Small intestine (tissue), 7 donors: ENCODE results near the gene RRAS. TPM values are rescaled to one million over a fixed set of nuclear protein-coding genes. Genes with fewer than 3 reads are reported as not detected.

Experiments
- DNase-seq, 2 donors: peaks; one replicate each; pipeline versions ENCODE4 v3.0.0 to v3.0.0-alpha.2; 2013
- FAIRE-seq: peaks from 2 replicates; lab custom pipeline; 2012; peaks lifted over from hg19 to GRCh38; lab: Jason Lieb, UNC
- H3K27ac ChIP-seq, 3 donors: one replicate each; pipeline ENCODE4 v1.5.1; 2013; ENCODE audit warnings: low read length in 2 of 3, mild to moderate bottlenecking in 2 of 3, control low read depth in 1 of 3, inconsistent platforms in 1 of 3, low read depth in 1 of 3, moderate library complexity in 1 of 3
- H3K27me3 ChIP-seq, 3 donors: one replicate each; pipeline ENCODE4 v1.6.1; 2013; ENCODE audit warnings: low read length in 3 of 3, inconsistent platforms in 1 of 3; ENCODE audit not compliant: control insufficient read depth in 3 of 3, insufficient read depth in 3 of 3
- H3K36me3 ChIP-seq, 3 donors: one replicate each; pipeline ENCODE4 v1.6.1; 2013; ENCODE audit warnings: low read length in 3 of 3, inconsistent platforms in 1 of 3, low read depth in 1 of 3, mild to moderate bottlenecking in 1 of 3, moderate library complexity in 1 of 3; ENCODE audit not compliant: control insufficient read depth in 3 of 3, insufficient read depth in 2 of 3
- H3K4me1 ChIP-seq, 3 donors: one replicate each; pipeline ENCODE4 v1.6.1; 2013; ENCODE audit warnings: low read length in 2 of 3, inconsistent platforms in 1 of 3, low read depth in 1 of 3, mild to moderate bottlenecking in 1 of 3, moderate library complexity in 1 of 3; ENCODE audit not compliant: control insufficient read depth in 3 of 3, insufficient read depth in 2 of 3
- H3K4me3 ChIP-seq, 3 donors: one replicate each; pipeline ENCODE4 v1.5.1; 2013; ENCODE audit warnings: low read length in 3 of 3, control low read depth in 1 of 3, inconsistent platforms in 1 of 3, low read depth in 1 of 3, mild to moderate bottlenecking in 1 of 3, moderate library complexity in 1 of 3
- H3K9me3 ChIP-seq, 2 donors: one replicate each; pipeline ENCODE4 v1.6.1; 2013; ENCODE audit warnings: low read depth in 1 of 2, low read length in 1 of 2; ENCODE audit not compliant: control insufficient read depth in 2 of 2, insufficient read depth in 1 of 2
- WGBS, 3 donors: extraction: QIAGEN DNeasy Blood & Tissue Kit; methylation state at CpG; one replicate each; pipeline ENCODE4 v1.1.7; 2013; 5-methylcytosine and 5-hydroxymethylcytosine counted together
- polyA plus RNA-seq, 4 donors: library from polyadenylated mRNA; stranded (reverse) in 3 of 4; unstranded in 1 of 4; fragments of 200-250 nt in 3 of 4; fragments of 120-200 nt in 1 of 4; gene quantifications; one replicate each; pipeline versions ENCODE4 v1.2.1 to v1.2.3, GENCODE V29; 2013
- donor health status: healthy with polysubstance abuse.
- donor health status: control.
- donor health status: control.
- donor health status: Bipolar disorder and iron deficiency.
- donor health status: healthy.

The RRAS gene
- polyA plus RNA-seq, 4 donors = 30.6 to 105 (median 85.5) TPM

DNA sequence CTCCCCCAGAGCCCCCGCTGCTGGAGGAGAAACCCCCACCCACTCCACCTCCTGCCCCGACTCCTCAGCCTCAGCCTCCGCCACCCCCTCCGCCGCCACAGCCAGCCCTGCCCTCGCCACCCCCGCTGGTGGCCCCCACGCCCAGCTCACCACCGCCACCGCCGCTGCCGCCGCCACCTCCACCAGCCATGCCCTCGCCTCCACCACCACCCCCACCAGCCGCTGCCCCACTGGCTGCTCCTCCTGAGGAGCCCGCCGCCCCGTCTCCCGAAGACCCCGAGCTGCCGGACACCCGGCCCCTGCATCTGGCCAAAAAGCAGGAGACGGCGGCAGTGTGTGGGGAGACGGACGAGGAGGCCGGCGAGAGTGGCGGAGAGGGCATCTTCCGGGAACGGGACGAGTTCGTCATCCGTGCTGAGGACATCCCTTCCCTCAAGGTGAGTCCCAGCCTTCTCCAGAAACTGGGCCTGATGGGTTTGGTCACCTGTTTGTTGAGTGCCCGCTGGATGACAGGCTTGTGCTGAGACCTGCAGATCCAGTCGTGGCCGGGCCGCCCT is 38.4 kb downstream of the RRAS start:
- H3K9me3 ChIP-seq = no peaks in the 10 kb centered on the region
- H3K36me3 ChIP-seq = peaks cover 15 to 94% (median 22%) of the 10 kb centered on the region in 3 donors
- no peak overlapping the region for H3K4me3 ChIP-seq
- WGBS, 3 donors = 96 to 97% (median 96%) methylated on average over 29 to 37 of the region's 38 CpGs
- no peak overlapping the region for H3K27ac ChIP-seq
- no peaks in the 10 kb centered on the region for H3K27me3 ChIP-seq
- DNase-seq = no peak
- no peak for FAIRE-seq
- H3K4me1 ChIP-seq = no peaks in the 10 kb centered on the region

GRCh38 chr19:49599378-49600295 is 40.3 kb downstream of the RRAS start:
- Histone ChIP-seq H3K27me3 (no peaks in the 10 kb centered on the region), H3K4me1 (peaks cover 0 to 3% (median 0%) of the 10 kb centered on the region in 3 donors), H3K27ac (no peak overlapping the region), H3K4me3 (no peak overlapping the region), H3K9me3 (no peaks in the 10 kb centered on the region), H3K36me3 (peaks cover 10 to 95% (median 30%) of the 10 kb centered on the region in 3 donors)
- whole genome bisulfite sequencing, 3 donors = 94 to 98% (median 96%) methylated on average over 23 to 26 of the region's 26 CpGs
- DNase-seq (no peak), FAIRE-seq (no peak)

- Histone ChIP-seq H3K27me3 (no peaks in the 10 kb centered on the region), H3K36me3 (peaks cover 8 to 81% (median 33%) of the 10 kb centered on the region in 3 donors), H3K9me3 (no peaks in the 10 kb centered on the region), H3K4me1 (peaks cover 0 to 17% (median 5%) of the 10 kb centered on the region in 3 donors), H3K27ac (no peak overlapping the region), H3K4me3 (no peak overlapping the region)
- FAIRE-seq (no peak), DNase-seq (no peak)
- 93 to 96% (median 96%) methylated on average over 29 of the region's 29 CpGs for WGBS, 3 donors
These were observed 42.3 kb downstream of the RRAS start for GRCh38 chr19:49597703-49597974.

DNA sequence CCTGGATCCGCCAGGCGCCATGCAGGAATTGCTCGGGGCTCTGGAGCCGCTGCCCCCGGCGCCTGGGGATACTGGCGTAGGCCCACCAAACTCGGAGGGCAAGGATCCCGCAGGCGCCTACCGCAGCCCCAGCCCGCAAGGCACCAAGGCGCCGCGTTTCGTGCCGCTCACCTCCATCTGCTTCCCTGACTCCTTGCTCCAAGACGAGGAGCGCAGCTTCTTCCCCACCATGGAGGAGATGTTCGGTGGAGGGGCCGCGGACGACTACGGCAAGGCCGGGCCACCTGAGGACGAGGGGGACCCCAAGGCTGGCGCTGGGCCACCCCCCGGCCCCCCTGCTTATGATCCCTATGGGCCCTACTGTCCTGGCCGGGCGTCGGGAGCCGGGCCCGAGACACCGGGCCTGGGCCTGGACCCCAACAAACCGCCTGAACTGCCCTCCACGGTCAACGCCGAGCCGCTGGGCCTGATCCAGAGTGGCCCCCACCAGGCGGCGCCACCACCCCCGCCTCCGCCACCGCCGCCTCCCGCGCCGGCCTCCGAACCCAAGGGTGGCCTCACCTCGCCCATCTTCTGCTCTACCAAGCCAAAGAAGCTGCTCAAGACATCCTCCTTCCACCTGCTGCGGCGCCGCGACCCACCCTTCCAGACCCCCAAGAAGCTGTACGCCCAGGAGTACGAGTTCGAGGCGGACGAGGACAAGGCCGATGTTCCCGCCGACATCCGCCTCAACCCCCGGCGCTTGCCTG is 42.8 kb downstream of the RRAS start:
- peaks cover 8 to 78% (median 30%) of the 10 kb centered on the region in 3 donors for H3K36me3 ChIP-seq
- H3K4me1 ChIP-seq = peaks cover 0 to 17% (median 8%) of the 10 kb centered on the region in 3 donors
- FAIRE-seq (no peak), DNase-seq (no peak)
- no peaks in the 10 kb centered on the region for H3K9me3 ChIP-seq
- H3K27me3 ChIP-seq = no peaks in the 10 kb centered on the region
- no peak overlapping the region for H3K27ac ChIP-seq
- WGBS, 3 donors = 96 to 98% (median 97%) methylated on average over 47 to 65 of the region's 65 CpGs
- H3K4me3 ChIP-seq = no peak overlapping the region

- Histone ChIP-seq H3K27ac (no peak overlapping the region), H3K27me3 (no peaks in the 10 kb centered on the region), H3K36me3 (peaks cover 5 to 72% (median 23%) of the 10 kb centered on the region in 3 donors), H3K4me1 (peaks cover 0 to 17% (median 8%) of the 10 kb centered on the region in 3 donors), H3K4me3 (no peak overlapping the region), H3K9me3 (no peaks in the 10 kb centered on the region)
- DNase-seq (no peak), FAIRE-seq (no peak)
- WGBS, 3 donors = 90 to 96% (median 94%) methylated on average over 8 to 15 of the region's 15 CpGs
These were observed 43.5 kb downstream of the RRAS start for GRCh38 chr19:49596407-49596806.

- H3K27ac ChIP-seq = no peak overlapping the region
- DNase-seq = no peak
- no peak for FAIRE-seq
- no peaks in the 10 kb centered on the region for H3K9me3 ChIP-seq
- H3K36me3 ChIP-seq = peaks cover 5 to 68% (median 20%) of the 10 kb centered on the region in 3 donors
- no peak overlapping the region for H3K4me3 ChIP-seq
- H3K4me1 ChIP-seq = peaks cover 0 to 17% (median 8%) of the 10 kb centered on the region in 3 donors
- no peaks in the 10 kb centered on the region for H3K27me3 ChIP-seq
- 95 to 96% (median 95%) methylated on average over 24 to 32 of the region's 32 CpGs for WGBS, 3 donors
These were observed 44.0 kb downstream of the RRAS start for GRCh38 chr19:49595819-49596404.

GRCh38 chr19:49594993-49595818 is 44.7 kb downstream of the RRAS start:
- no peaks in the 10 kb centered on the region for H3K9me3 ChIP-seq
- peak overlapping the region in 1 of 3 donors; percentile 26 for H3K27ac ChIP-seq
- no peak for FAIRE-seq
- no peaks in the 10 kb centered on the region for H3K27me3 ChIP-seq
- H3K4me1 ChIP-seq = peaks cover 0 to 21% (median 8%) of the 10 kb centered on the region in 3 donors
- H3K4me3 ChIP-seq = peak overlapping the region in 1 of 3 donors; percentile 4
- 91 to 93% (median 93%) methylated on average over 33 to 35 of the region's 35 CpGs for WGBS, 3 donors
- DNase-seq = no peak
- peaks cover 5 to 61% (median 19%) of the 10 kb centered on the region in 3 donors for H3K36me3 ChIP-seq
